HG03139 (cell line): ENCODE data around the gene METTL23.
A peak's percentile ranks its signal among the peaks of the same experiment; 100 is the strongest.
"Not testable (repeated sequence)": the region's sequence is repeated elsewhere in the genome, so short reads cannot be mapped to it uniquely, and the experiment has no call there.

Experiments
- ATAC-seq: cut with Tn5 transposase; IDR thresholded peaks from one replicate; pipeline ENCODE4 v1.9.1; 2021; ENCODE audit not compliant: unreplicated experiment

Gene METTL23

DNA sequence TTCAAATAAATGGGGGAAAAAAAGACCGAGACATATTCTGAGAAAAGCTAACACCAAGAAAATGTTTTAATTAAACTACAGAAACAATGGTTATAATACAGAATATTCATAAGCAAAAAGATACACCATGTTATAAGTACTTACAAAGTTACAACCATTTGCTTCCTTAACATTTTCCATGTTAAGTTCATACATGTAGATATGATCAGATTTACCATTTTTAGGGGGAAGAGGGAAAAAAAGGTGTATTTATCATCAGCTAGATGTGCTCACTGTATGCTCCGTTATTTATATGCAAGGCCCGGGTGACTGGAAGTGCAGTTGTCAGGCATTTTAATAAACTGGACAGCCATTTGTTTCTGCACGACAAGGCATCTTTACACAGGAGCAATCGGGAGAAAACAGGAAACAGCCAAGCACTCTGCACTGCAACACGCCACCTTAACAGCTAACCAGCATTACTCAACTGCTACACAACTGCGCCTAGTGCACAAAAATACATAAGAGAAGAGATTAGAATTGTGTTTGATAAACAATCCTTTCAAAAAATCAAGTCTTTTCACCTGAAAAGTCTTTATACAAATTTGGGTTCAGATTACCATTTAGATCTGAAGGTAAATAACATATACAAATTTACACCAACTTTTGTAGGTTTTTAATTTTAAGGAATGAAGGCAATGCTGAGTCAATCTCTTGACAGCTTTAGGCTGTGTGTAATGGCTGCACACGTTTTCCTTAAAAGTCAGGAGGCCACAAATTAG lies 7.6 kb downstream of the METTL23 start:
- ATAC-seq = no peak

- no peak for ATAC-seq
These were observed 8.4 kb downstream of the METTL23 start for GRCh38 chr17:76735006-76735405.

DNA sequence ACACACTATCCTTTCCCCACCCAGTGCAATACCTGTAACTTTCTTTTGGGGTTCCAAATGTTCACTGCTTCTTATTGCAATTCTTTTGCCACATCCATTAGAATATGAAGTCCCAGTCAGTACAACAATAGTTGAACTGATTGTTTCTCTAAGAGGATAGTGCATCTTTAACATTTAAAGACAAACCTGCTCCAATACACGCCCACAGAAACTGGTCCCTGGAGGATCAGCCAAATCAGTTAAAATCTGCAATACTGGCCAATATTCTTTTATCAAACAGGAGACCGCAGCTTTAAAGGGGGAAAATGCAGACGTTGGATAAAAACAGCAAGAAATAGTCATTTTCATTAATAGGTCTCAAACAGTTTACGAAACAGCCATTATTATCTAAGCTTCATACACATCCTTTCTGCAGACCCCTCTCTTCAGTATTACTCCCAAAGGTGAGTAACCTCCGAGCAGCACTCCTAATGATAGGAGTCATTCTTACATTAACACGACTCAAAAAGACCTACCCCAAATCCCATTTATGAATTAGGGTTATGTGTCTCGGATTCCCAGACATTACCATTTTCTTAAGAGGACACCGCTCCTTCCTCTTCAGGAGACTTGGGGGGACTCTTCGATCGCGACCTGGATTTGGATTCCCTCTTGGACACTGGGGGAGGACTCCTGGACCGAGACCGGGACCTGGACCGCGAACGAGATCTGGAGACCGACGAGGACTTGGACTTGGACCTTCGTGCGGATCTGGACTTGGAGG lies 9.1 kb downstream of the METTL23 start:
- no peak for ATAC-seq

GRCh38 chr17:76736349-76737081 lies 9.9 kb downstream of the METTL23 start:
- peak; percentile 11 for ATAC-seq

GRCh38 chr17:76737082-76737675 lies 10.5 kb downstream of the METTL23 start, which contains the start of gene SRSF2:
TSS of gene SRSF2 (minus strand) at chr17:76737331. CDS start at chr17:76737160, 171 bp downstream.
- peak; percentile 71 for ATAC-seq

GRCh38 chr17:76737676-76738467 lies 11.2 kb downstream of the METTL23 start, which contains the start of gene MFSD11:
TSS of gene MFSD11 (plus strand) at chr17:76738119. CDS start at chr17:76738353, 234 bp downstream.
- peak; percentile 45 for ATAC-seq

GRCh38 chr17:76738468-76738850 lies 11.8 kb downstream of the METTL23 start:
- ATAC-seq = no peak

DNA sequence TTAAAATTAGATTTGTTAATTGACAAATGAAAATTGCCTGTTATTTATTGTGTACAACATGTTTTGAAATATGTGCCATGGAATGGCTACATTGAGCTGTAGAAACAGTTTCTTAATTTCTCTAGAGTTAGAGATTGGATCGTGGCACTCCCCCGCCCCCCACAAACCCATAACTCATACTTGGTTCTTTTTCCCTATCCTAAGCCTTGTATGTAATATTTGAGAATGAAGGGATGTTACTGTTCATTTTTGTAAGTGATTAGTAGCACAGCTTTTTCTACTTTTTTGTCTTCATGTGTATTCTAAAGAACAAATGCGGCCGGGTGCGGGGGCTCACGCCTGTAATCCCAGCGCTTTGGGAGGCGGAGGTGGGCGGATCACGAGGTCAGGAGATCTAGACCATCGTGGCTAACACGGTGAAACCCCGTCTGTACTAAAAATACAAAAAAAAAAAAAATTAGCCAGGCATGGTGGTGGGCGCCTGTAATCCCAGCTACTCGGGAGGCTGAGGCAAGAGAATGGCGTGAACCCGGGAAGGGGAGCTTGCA lies 13.0 kb downstream of the METTL23 start:
- ATAC-seq = not testable (repeated sequence)

- no peak for ATAC-seq
These were observed 13.9 kb downstream of the METTL23 start for GRCh38 chr17:76740329-76741118.

DNA sequence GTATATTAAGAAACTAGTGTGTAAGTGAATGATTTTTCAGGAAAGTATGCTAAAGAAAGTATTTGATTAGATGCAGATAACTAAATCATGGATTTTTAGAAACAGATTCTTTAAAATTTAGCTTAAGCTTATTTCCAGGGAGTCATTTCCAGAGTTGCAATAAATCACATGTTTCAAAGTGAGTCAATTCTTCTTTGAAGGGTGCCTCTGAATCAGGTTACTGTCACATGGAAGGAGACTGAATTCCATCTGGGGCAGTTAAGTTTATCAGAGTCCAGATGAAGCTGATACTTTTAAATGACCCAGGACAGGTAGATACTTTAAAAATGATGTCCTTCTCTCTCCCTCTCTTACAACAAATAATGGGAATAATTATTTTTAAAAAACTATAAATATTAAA lies 16.3 kb downstream of the METTL23 start:
- no peak for ATAC-seq

DNA sequence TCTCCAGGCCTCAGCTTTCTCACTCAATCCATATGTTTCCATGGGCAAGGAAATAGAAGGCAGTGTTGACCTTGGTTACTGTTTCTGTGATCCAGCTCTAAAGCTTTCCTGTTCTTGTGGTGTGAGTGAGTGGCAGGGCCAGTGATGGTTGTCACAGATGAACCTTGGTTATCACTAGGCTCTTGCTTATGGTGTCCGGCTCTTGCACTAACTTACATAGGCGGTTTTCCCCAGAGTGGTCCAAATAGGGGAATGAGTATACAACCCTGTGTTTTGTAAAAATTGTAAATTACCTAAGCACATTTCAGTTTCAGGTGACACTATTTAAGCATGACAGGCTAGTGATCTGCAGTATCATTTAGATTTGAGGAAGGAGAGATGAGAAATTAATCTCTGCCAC lies 18.1 kb downstream of the METTL23 start:
- ATAC-seq = no peak

GRCh38 chr17:76745785-76746184 lies 19.1 kb downstream of the METTL23 start:
- not testable (repeated sequence) for ATAC-seq

DNA sequence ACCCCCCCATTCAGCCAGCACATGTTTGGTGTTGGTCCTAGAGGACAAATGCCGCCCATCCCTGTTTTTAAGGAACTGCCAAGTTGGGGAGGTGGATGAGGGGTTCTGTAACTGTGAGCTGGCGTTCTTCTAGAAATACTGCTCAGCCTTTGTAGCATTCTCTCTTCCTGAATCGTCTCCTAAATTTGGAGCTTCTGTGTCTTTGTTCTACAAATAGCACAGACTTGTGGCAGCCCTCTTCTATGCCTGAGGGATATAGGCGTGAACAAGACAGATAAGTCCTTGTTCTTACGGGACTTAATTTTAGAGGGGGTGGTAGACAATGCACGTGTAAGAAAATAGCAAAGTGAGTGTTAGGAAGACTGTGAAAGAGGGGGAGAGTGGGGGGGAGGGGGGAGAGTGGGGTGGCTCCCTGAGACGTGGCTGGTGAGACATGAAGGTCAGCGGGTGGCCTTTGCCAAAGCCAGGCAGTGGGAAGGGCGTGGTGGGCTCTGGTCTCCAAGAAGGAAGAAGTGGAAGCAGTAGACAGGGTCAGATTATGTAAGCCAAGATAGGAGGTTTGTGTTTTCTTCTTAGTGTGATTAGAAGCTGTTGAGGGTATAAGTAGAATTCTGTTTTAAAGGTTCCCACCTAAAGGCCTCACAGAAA lies 21.2 kb downstream of the METTL23 start:
- no peak for ATAC-seq

DNA sequence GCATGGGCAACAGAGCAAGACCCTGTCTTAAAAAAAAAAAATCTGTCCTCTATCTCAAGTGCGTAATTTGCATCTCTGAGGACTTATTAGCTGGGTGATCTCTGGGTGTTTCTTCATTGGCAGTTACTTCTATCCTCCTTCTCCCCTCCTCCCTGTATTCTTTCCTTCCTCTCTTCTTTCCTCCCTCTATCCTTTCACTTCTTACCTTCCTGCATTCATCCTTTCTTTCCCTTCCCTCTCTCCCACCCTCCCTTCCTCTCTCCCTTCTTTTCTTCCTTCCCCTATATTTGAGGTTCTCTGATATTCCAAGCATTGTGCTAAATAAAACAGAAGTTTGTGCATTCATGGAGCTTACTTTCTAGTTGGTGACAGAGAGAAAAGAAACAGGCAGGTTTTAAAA lies 22.0 kb downstream of the METTL23 start:
- ATAC-seq = no peak

DNA sequence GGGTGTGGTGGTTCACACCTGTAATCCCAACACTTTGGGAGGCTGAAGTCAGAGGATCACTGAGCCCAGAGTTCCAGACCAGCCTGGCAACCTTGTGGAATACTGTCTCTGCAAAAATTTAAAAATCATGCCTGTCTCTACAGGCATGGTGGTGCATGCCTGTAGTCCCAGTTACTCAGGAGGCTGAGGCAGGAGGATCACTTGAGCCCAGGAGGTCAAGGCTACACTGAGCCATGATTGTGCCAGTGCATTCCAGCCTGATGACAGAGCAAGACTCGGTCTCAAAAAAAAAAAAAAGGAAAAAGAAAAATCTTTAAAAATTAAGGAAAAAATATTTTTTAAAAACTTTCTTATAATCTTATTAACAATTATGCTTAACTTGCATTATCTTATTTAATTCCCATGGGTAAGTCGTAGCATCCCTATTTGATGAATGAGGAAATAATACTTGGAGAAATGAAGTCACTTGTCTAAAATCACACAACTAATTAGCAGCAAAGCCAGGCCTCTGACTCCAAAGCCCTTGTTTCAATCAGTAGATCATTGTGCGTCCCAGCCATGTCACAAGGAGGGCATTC lies 24.9 kb downstream of the METTL23 start:
- ATAC-seq = no peak

GRCh38 chr17:76752006-76752405 lies 25.4 kb downstream of the METTL23 start:
- no peak for ATAC-seq

GRCh38 chr17:76753061-76753961 lies 26.7 kb downstream of the METTL23 start:
- ATAC-seq = no peak
